Hepatocyte (in vitro differentiated cells): ENCODE measurements around the gene DNAJC5G. TPM values are rescaled to one million over a fixed set of nuclear protein-coding genes. Genes with fewer than 3 reads are reported as not detected.

Experiments
- DNase-seq: peaks from one replicate; pipeline ENCODE4 v3.0.0-alpha.2; 2016; ENCODE audit warnings: low spot score
- H2AFZ ChIP-seq: fragments of 200-600 bp; sonication (generic); 2 replicates; pipeline ENCODE4 v1.6.0; 2016; ENCODE audit warnings: antibody characterized with exemption, mild to moderate bottlenecking
- H3K27ac ChIP-seq: fragments of 200-600 bp; sonication (generic); 2 replicates; pipeline ENCODE4 v1.5.1; 2016; ENCODE audit warnings: mild to moderate bottlenecking
- H3K27me3 ChIP-seq: fragments of 200-600 bp; sonication (generic); 2 replicates; pipeline ENCODE4 v1.6.1; 2016
- H3K36me3 ChIP-seq: fragments of 200-600 bp; sonication (generic); replicated peaks from 2 replicates; pipeline ENCODE4 v1.5.1; 2016; ENCODE audit warnings: low read depth; ENCODE audit not compliant: insufficient read depth
- H3K4me1 ChIP-seq: fragments of 200-600 bp; sonication (generic); 2 replicates; pipeline ENCODE4 v1.5.1; 2016; ENCODE audit warnings: mild to moderate bottlenecking, moderate library complexity; ENCODE audit not compliant: insufficient read depth
- H3K4me2 ChIP-seq: fragments of 200-600 bp; sonication (generic); 2 replicates; pipeline ENCODE4 v1.6.0; 2016
- H3K4me3 ChIP-seq: fragments of 200-600 bp; sonication (generic); 2 replicates; pipeline ENCODE4 v1.5.1; 2016; ENCODE audit warnings: mild to moderate bottlenecking
- H3K79me2 ChIP-seq: fragments of 200-600 bp; sonication (generic); 2 replicates; pipeline ENCODE4 v1.6.0; 2017; ENCODE audit warnings: mild to moderate bottlenecking
- H3K9me2 ChIP-seq: fragments of 200-600 bp; sonication (generic); replicated peaks from 2 replicates; pipeline ENCODE4 v1.6.0; 2017; ENCODE audit warnings: mild to moderate bottlenecking; ENCODE audit not compliant: insufficient read depth
- H3K9me3 ChIP-seq: fragments of 200-600 bp; sonication (generic); 2 replicates; pipeline ENCODE4 v1.5.1; 2016; ENCODE audit warnings: low read depth, mild to moderate bottlenecking
- H4K20me1 ChIP-seq: fragments of 200-600 bp; sonication (generic); 2 replicates; pipeline ENCODE4 v1.6.0; 2016; ENCODE audit warnings: mild to moderate bottlenecking; ENCODE audit not compliant: insufficient read depth, poor library complexity, severe bottlenecking
- EZH2 ChIP-seq: fragments of 200-600 bp; sonication (generic); IDR thresholded peaks from 2 replicates; pipeline ENCODE4 v1.6.1; 2016; ENCODE audit warnings: antibody characterized with exemption, mild to moderate bottlenecking, borderline replicate concordance
- EZH2phosphoT487 ChIP-seq: fragments of 200-600 bp; sonication (generic); IDR thresholded peaks from one replicate; pipeline ENCODE4 v1.6.1; 2018; ENCODE audit warnings: antibody characterized with exemption, mild to moderate bottlenecking, low read depth, moderate library complexity; ENCODE audit not compliant: unreplicated experiment, severe bottlenecking
- WGBS: methylation state at CpG from one replicate; pipeline ENCODE4 v1.1.6; 2016; ENCODE audit warnings: low lambda C conversion rate; ENCODE audit errors: missing lambda C conversion rate; 5-methylcytosine and 5-hydroxymethylcytosine counted together
- polyA plus RNA-seq: library from polyadenylated mRNA; unstranded; fragments of >200 nt; fragmentation: Nextera tagmentation; extraction: Ambion mirVana; gene quantifications from 2 replicates; pipeline ENCODE4 v1.2.1, GENCODE V29; 2016
- total RNA-seq: library from RNA; depleted of rRNA; stranded (reverse); fragments of >200 nt; gene quantifications from 2 replicates; pipeline ENCODE4 v1.2.3, GENCODE V29; 2014
- TF ChIP-seq, protein P1 (sequence below): fragments of 200-600 bp; sonication (generic); IDR thresholded peaks from 2 replicates; pipeline ENCODE4 v1.5.1; 2016; ENCODE audit warnings: antibody characterized with exemption, mild to moderate bottlenecking; ENCODE audit not compliant: poor library complexity

The DNAJC5G gene
- total and polyA plus RNA-seq, 2 experiments from 2014 or later, result not detected

DNA sequence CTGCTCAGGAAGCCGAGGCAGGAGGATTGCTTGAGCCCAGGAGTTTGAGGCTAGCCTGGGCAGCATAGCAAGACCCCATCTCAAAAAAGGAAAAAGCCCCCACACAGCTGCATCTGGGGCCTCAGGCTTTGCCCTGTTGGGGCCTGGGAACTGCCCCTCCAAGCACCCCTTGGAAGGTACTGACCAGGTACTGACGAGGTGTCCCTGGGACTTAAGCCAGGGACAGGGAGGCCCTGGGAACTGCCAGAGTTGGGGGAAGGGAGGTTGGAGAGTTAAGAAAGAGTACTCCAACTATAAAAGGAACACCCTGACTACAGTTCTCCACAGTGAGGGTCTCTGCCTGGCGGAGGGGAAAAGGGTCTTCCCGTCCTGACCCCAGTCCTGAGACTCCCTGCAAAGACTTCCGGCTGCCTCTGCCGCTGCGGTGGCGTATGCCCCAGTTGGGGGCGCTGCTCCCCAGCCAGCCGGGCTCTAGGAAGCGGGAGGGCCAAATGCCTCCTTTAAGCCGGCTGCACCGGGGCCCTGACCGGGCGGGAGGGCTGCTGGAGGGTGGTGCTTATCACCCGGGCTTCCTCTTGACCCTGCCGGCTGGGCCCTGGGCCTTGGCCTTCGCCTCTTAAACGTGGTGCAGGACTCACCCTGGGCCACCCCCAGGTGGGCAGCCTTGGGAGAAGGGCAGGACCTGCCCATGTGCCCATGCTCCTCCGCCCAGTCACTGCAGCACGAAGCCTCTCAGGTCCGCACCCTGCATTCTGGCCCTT is 25.2 kb upstream of the DNAJC5G start:
- H3K4me3 ChIP-seq, result no peak overlapping the region
- H3K9me3 ChIP-seq, result no peaks in the 10 kb centered on the region
- no peak for TF ChIP-seq EZH2phosphoT487
- TF ChIP-seq, protein P1, sequence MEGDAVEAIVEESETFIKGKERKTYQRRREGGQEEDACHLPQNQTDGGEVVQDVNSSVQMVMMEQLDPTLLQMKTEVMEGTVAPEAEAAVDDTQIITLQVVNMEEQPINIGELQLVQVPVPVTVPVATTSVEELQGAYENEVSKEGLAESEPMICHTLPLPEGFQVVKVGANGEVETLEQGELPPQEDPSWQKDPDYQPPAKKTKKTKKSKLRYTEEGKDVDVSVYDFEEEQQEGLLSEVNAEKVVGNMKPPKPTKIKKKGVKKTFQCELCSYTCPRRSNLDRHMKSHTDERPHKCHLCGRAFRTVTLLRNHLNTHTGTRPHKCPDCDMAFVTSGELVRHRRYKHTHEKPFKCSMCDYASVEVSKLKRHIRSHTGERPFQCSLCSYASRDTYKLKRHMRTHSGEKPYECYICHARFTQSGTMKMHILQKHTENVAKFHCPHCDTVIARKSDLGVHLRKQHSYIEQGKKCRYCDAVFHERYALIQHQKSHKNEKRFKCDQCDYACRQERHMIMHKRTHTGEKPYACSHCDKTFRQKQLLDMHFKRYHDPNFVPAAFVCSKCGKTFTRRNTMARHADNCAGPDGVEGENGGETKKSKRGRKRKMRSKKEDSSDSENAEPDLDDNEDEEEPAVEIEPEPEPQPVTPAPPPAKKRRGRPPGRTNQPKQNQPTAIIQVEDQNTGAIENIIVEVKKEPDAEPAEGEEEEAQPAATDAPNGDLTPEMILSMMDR, result peak; percentile 61
- TF ChIP-seq EZH2, result no peak
- peaks cover 20% of the 10 kb centered on the region for H3K27me3 ChIP-seq
- H3K79me2 ChIP-seq, result no peaks in the 10 kb centered on the region
- H4K20me1 ChIP-seq, result no peaks in the 10 kb centered on the region
- H3K27ac ChIP-seq, result no peak overlapping the region
- no peak overlapping the region for H2AFZ ChIP-seq
- no peaks in the 10 kb centered on the region for H3K9me2 ChIP-seq
- no peaks in the 10 kb centered on the region for H3K4me1 ChIP-seq
- no peaks in the 10 kb centered on the region for H3K36me3 ChIP-seq
- 22% methylated on average over 20 of the region's 22 CpGs for WGBS
- no peak overlapping the region for H3K4me2 ChIP-seq
- DNase-seq, result peak; percentile 69

DNA sequence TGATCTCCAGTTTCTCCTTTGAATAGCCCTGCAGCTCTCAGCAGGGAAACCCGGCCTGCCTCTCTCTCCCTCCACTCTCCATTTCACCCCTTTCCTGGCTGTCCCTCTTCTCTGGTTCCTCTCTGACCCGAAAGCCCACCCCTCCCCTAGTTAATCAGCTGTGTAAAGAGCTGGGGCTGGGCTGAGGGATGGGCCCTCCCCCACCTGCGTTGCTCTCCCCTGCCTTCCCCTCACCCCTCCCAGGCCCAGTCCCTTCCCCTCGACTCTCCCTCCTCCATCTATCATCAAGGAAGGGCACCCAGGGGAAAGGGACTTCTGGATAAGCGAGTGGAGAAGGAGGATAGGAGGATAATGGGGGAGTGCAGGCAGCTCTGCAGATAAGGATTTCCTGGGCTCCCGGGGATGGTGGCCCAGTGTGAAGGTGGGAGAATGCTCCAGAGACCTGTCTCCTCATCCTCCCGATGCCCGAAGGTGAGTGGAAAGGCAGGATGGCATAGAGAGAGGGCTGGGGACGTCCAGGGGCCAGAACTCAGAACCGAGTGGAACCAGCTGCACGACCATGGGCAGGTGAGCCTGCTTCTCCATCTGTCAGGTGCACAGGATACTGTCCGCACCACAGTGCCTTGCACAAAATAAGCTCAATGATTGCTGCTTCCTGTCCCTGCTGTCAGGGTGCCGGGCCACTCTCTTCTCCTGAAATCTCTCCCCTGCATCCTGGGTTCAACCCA is 24.4 kb upstream of the DNAJC5G start:
- Histone ChIP-seq H3K9me2 (no peaks in the 10 kb centered on the region), H3K4me3 (no peak overlapping the region), H3K9me3 (no peaks in the 10 kb centered on the region), H3K4me2 (no peak overlapping the region), H3K36me3 (no peaks in the 10 kb centered on the region), H4K20me1 (no peaks in the 10 kb centered on the region), H3K79me2 (no peaks in the 10 kb centered on the region), H3K27ac (no peak overlapping the region), H3K27me3 (peaks cover 28% of the 10 kb centered on the region), H2AFZ (no peak overlapping the region), H3K4me1 (no peaks in the 10 kb centered on the region)
- TF ChIP-seq, protein P1, result no peak
- TF ChIP-seq EZH2 (no peak), EZH2phosphoT487 (no peak)
- WGBS, result 67% methylated on average over 12 of the region's 13 CpGs
- DNase-seq, result no peak

DNA sequence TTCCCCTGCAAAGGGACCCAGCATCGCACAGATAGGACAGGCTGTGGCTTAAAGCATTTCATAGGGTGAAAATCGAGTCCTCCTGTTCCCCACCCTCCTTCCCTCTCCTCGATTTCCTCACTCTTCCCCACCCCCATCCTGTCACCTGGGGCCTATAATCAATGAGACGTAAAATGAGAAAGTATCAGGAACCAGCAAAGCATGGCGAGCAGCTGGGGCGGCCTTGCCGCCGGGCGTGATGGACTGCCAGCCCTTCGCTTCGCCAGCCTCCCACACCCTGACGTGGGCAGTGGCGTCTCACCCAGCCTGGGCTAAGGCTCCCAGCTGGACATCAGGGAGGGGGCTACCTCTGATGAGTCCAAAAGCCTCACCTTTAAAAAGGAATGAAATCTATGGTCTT is 23.5 kb upstream of the DNAJC5G start:
- no peaks in the 10 kb centered on the region for H3K79me2 ChIP-seq
- H4K20me1 ChIP-seq, result no peaks in the 10 kb centered on the region
- peaks cover 37% of the 10 kb centered on the region for H3K27me3 ChIP-seq
- 88% methylated on average over 13 of the region's 13 CpGs for WGBS
- no peaks in the 10 kb centered on the region for H3K36me3 ChIP-seq
- TF ChIP-seq EZH2, result no peak
- TF ChIP-seq EZH2phosphoT487, result no peak
- TF ChIP-seq, protein P1, result no peak
- H3K4me2 ChIP-seq, result no peak overlapping the region
- no peak overlapping the region for H2AFZ ChIP-seq
- no peaks in the 10 kb centered on the region for H3K4me1 ChIP-seq
- no peak for DNase-seq
- H3K9me3 ChIP-seq, result no peaks in the 10 kb centered on the region
- H3K9me2 ChIP-seq, result no peaks in the 10 kb centered on the region
- no peak overlapping the region for H3K4me3 ChIP-seq
- no peak overlapping the region for H3K27ac ChIP-seq
